Rectal smooth muscle tissue (tissue), 1 donor: Measurements from ENCODE around the gene CFAP45.
"Not testable (repeated sequence)": the region's sequence is repeated elsewhere in the genome, so short reads cannot be mapped to it uniquely, and the experiment has no call there.

Experiments
- H3K27ac ChIP-seq: one replicate; pipeline ENCODE4 v1.7.0; 2013; ENCODE audit warnings: low read depth, low read length, inconsistent platforms
- H3K27me3 ChIP-seq: one replicate; pipeline ENCODE4 v1.7.0; 2013; ENCODE audit warnings: low read length; ENCODE audit not compliant: control insufficient read depth, insufficient read depth
- H3K36me3 ChIP-seq: one replicate; pipeline ENCODE4 v1.7.0; 2013; ENCODE audit warnings: low read length; ENCODE audit not compliant: control insufficient read depth, insufficient read depth
- H3K4me1 ChIP-seq: one replicate; pipeline ENCODE4 v1.7.0; 2013; ENCODE audit warnings: low read length; ENCODE audit not compliant: control insufficient read depth, insufficient read depth
- H3K4me3 ChIP-seq: one replicate; pipeline ENCODE4 v1.7.0; 2013; ENCODE audit warnings: low read length
- H3K9ac ChIP-seq: one replicate; pipeline ENCODE4 v1.7.0; 2013; ENCODE audit warnings: low read length

Gene CFAP45

DNA sequence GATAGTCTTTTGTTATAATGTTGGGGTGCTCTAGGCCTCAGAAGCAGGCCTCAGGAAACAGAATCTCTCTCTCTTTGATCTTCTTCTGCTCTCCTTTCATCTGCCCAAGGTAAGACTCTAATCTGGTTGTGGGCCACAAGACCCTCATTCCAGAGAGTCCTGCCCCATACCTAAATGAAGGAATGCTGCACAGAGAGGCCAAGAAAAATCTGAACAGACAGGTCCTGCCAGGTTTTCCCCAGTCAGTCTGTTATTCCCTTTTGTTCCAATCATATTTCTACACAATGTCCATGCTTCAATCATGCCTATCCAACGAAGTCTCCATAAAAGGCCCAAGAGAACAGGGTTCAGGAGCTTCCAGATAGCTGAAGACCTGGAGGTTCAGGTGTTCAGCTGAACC lies 7.0 kb upstream of the CFAP45 start:
- H3K4me1 ChIP-seq: no peaks in the 10 kb centered on the region
- no peak overlapping the region for H3K4me3 ChIP-seq
- H3K27me3 ChIP-seq: no peaks in the 10 kb centered on the region
- no peaks in the 10 kb centered on the region for H3K36me3 ChIP-seq
- H3K27ac ChIP-seq: no peak overlapping the region
- H3K9ac ChIP-seq: no peak overlapping the region

GRCh38 chr1:159904036-159904435 lies 4.1 kb upstream of the CFAP45 start:
- H3K4me3 ChIP-seq, H3K27ac ChIP-seq, H3K36me3 ChIP-seq, H3K27me3 ChIP-seq, H3K9ac ChIP-seq, H3K4me1 ChIP-seq: not testable (repeated sequence)

- no peak overlapping the region for H3K27ac ChIP-seq
- H3K4me3 ChIP-seq: no peak overlapping the region
- no peaks in the 10 kb centered on the region for H3K4me1 ChIP-seq
- no peaks in the 10 kb centered on the region for H3K27me3 ChIP-seq
- no peaks in the 10 kb centered on the region for H3K36me3 ChIP-seq
- H3K9ac ChIP-seq: no peak overlapping the region
Measured at GRCh38 chr1:159902541-159902940, 2.6 kb upstream of the CFAP45 start.

DNA sequence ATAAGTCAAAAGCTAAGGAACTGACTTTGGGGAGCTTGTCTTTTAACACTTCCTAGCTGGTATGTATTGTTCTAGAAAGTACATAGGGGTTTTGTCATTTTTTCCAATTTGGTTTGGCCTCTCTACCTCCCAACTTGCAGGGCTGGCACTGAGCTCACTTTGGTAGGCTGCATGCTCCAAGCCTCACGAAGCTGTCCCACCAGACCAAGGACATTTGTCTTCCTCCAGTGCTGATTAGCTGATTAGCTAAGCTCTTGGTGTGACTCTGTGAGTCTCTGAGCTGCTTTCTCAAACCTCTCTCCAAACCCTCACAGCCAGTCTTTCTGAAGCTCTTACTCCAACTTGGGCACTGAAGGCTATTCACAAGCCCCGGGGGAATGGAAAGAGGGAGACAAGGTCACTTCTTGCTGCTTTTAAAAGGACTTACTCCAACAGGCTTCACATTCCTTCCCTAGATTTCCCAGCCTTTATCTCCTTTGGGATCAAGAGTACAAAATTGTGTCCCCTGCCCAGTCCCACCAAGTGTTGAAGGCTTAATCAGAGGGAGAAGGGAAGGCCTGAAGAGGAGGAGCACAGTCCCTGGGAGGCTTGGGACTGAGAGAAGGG lies 893 bp upstream of the CFAP45 start:
- Histone ChIP-seq H3K4me3 (no peak overlapping the region), H3K27me3 (no peaks in the 10 kb centered on the region), H3K27ac (no peak overlapping the region), H3K4me1 (no peaks in the 10 kb centered on the region), H3K9ac (no peak overlapping the region), H3K36me3 (no peaks in the 10 kb centered on the region)

GRCh38 chr1:159899634-159900033 lies 331 bp downstream of the CFAP45 start:
- not testable (repeated sequence) for H3K9ac ChIP-seq, H3K27me3 ChIP-seq, H3K36me3 ChIP-seq, H3K4me1 ChIP-seq, H3K4me3 ChIP-seq, H3K27ac ChIP-seq

- Histone ChIP-seq H3K36me3 (no peaks in the 10 kb centered on the region), H3K4me1 (no peaks in the 10 kb centered on the region), H3K9ac (no peak overlapping the region), H3K4me3 (no peak overlapping the region), H3K27ac (no peak overlapping the region), H3K27me3 (no peaks in the 10 kb centered on the region)
Measured at GRCh38 chr1:159898527-159898926, 1.4 kb downstream of the CFAP45 start.

DNA sequence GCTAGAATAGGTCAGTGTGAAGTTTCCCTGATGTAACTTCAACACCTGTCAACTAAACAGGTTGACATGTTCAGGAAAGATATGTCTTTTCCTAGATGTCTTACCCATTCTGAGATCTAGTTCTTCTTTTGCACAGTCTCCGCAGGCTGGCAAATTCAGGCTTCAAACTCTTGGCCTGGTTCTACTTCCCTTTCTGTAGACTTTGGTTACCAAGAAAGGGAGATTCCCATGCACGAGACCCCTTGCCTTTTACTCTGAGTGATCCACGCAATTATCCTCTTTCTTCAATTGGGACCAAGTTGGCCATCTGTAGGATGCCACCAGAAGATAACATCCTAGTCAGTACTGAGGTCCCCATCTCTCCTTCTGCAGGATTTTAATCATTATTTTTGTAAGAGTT lies 2.0 kb downstream of the CFAP45 start:
- Histone ChIP-seq H3K27me3 (no peaks in the 10 kb centered on the region), H3K9ac (no peak overlapping the region), H3K4me1 (no peaks in the 10 kb centered on the region), H3K27ac (no peak overlapping the region), H3K36me3 (no peaks in the 10 kb centered on the region), H3K4me3 (no peak overlapping the region)

- no peak overlapping the region for H3K9ac ChIP-seq
- H3K27ac ChIP-seq: no peak overlapping the region
- H3K4me1 ChIP-seq: no peaks in the 10 kb centered on the region
- no peaks in the 10 kb centered on the region for H3K36me3 ChIP-seq
- H3K4me3 ChIP-seq: no peak overlapping the region
- H3K27me3 ChIP-seq: no peaks in the 10 kb centered on the region
Measured at GRCh38 chr1:159896546-159896930, 3.4 kb downstream of the CFAP45 start.

- H3K4me1 ChIP-seq: no peaks in the 10 kb centered on the region
- H3K9ac ChIP-seq: no peak overlapping the region
- H3K36me3 ChIP-seq: no peaks in the 10 kb centered on the region
- no peaks in the 10 kb centered on the region for H3K27me3 ChIP-seq
- H3K4me3 ChIP-seq: no peak overlapping the region
- no peak overlapping the region for H3K27ac ChIP-seq
Measured at GRCh38 chr1:159895836-159896545, 4.0 kb downstream of the CFAP45 start.

GRCh38 chr1:159895286-159895685 lies 4.7 kb downstream of the CFAP45 start:
- H3K36me3 ChIP-seq: no peaks in the 10 kb centered on the region
- no peaks in the 10 kb centered on the region for H3K27me3 ChIP-seq
- H3K4me1 ChIP-seq: no peaks in the 10 kb centered on the region
- no peak overlapping the region for H3K27ac ChIP-seq
- H3K9ac ChIP-seq: no peak overlapping the region
- H3K4me3 ChIP-seq: no peak overlapping the region

DNA sequence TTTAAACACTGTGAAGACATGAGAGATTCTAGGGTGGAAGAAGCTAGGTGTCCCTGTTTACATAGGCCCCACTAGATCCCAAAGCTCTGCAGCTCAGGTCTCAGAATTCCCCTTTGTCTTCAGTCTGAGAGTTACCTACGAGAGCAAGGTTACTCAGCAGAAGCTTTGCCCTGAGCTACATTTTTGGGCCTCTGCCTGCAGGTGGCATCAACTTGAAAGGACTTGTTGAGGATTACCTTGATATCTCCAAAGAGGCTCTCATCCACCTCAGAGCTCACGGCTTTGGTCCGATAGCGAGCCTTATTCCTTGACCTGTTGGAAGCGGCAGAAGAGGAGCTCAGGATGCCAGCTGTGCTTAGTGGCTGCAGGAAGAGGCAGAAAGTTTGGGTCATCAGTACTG lies 7.0 kb downstream of the CFAP45 start:
- Histone ChIP-seq H3K4me3 (no peak overlapping the region), H3K36me3 (no peaks in the 10 kb centered on the region), H3K27ac (no peak overlapping the region), H3K9ac (no peak overlapping the region), H3K4me1 (no peaks in the 10 kb centered on the region), H3K27me3 (no peaks in the 10 kb centered on the region)

GRCh38 chr1:159891275-159892157 lies 8.4 kb downstream of the CFAP45 start:
- Histone ChIP-seq H3K4me3 (no peak overlapping the region), H3K27ac (no peak overlapping the region), H3K27me3 (no peaks in the 10 kb centered on the region), H3K36me3 (no peaks in the 10 kb centered on the region), H3K4me1 (no peaks in the 10 kb centered on the region), H3K9ac (no peak overlapping the region)
